HG03439 (cell line): ENCODE results near the gene WDR37.
"Not testable (repeated sequence)": the region's sequence is repeated elsewhere in the genome, so short reads cannot be mapped to it uniquely, and the experiment has no call there.

Experiments
- ATAC-seq: cut with Tn5 transposase; IDR thresholded peaks from one replicate; pipeline ENCODE4 v1.9.1; 2021; ENCODE audit warnings: mild to moderate bottlenecking, moderate library complexity; ENCODE audit not compliant: unreplicated experiment

Gene WDR37

GRCh38 chr10:1149793-1150637 is 93.8 kb downstream of the WDR37 start:
- ATAC-seq = no peak

- ATAC-seq = no peak
Measured at GRCh38 chr10:1150638-1150955, 94.4 kb downstream of the WDR37 start.

DNA sequence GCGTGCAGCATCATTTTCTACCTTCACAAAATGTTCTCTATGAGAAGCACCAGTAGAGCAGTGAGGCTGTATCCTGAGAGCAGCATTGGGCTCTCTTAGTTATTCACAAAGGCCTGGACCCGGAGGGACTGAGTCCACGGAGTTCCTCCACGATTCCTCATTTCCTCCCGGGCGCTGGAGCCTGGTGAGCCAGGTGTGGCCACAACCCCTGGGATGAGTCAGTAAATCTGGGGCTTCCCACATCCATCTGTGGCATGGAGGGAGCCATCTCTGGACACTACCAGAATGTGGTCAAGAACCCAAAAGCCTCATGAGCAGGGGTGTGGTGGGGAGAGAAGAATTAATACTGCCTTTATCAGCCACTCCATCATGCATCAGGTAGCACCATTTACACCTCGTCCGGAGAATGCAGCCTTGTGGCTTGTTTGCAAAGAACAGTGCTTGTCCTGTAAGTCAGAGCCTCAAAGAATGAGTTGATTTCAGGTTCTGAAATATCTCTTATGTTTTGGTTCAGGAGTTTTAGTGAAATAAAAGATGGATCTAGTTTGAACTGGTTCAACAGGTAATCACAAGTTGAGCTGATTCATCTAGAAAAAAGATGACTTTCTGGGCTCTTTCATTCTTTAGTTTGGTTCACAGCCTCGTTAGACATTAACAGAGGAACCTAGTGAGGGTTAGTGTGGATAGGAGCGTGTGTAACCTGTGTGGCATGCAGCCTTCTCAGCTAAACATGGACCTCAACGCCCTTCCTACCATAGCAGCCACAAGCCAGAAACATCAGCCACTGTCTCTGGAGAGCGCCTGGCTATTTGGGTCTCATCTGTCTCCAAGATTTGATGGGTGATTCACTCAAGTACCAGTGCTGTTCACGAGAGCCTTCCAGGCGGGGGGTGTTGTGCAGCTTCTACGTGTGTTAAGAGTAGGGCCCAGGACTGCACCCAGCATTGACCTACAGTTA is 95.2 kb downstream of the WDR37 start:
- no peak for ATAC-seq

DNA sequence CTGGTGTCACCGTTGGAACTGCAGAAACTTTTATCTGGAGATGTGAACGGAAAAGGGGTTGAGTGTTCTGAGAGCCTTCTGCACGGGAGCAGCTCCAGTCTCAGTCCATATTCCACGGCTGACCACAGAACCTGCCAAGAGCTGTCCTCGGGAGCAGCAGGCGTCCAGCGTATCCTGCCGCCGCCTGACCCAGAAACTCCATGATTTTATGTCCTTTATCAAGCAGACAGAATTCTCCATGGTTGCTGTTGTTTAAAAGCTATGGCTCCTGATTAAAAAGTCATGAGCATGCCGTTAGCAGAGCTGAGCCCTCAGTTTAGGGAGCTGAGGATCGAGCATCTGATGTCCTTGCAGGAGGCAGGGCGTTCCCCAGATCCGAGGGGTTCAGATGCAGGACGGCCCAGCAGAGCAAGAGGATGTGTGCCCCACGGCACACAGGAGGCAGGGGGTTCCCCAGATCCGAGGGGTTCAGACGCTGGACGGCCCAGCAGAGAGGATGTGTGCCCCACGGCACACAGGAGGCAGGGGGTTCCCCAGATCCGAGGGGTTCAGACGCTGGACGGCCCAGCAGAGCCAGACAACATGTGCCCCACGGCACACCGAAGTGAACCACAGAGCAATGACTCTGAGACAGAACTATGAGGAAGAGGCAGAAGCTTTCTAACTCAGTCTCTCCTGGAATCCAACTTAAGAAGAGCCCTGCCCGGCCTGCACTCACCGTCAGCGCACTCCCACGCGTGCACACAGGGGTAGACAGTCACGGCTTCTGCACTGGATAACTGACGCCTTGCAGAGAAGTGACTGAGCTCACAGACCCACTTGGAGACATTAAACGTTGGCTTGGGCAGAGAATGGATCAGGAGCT is 96.4 kb downstream of the WDR37 start:
- ATAC-seq = no peak

DNA sequence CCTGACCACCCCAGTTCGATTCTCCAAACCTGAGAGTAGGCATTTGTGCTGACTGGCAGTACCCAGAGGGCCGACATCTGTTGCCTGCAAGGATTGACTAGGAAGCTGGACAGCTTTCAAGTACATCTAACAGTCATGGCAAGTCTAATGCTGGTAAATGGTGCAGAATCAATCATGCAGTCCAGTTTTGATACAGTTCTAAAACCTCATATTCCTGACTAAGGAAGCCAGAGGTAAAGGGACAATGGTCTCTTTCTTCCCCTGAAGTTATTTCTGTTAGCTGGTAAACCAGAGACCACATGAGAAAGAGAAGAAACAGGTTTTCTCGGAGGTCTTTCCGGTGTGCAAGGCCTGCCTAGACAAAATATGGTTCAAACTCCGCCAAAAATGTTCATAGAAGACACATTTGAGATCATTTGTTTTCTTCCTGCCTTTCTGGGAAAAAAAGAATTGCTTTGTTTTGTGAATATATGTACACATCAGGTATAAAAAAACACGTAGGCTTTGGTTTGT is 97.1 kb downstream of the WDR37 start:
- no peak for ATAC-seq

- ATAC-seq = no peak
Measured at GRCh38 chr10:1153805-1154351, 97.7 kb downstream of the WDR37 start.

GRCh38 chr10:1154531-1155295 is 98.5 kb downstream of the WDR37 start:
- ATAC-seq = no peak

GRCh38 chr10:1155791-1156615 is 99.8 kb downstream of the WDR37 start:
- no peak for ATAC-seq

- ATAC-seq = no peak
Measured at GRCh38 chr10:1156616-1156886, 100.4 kb downstream of the WDR37 start.

GRCh38 chr10:1156921-1157614 is 100.9 kb downstream of the WDR37 start:
- ATAC-seq = no peak

DNA sequence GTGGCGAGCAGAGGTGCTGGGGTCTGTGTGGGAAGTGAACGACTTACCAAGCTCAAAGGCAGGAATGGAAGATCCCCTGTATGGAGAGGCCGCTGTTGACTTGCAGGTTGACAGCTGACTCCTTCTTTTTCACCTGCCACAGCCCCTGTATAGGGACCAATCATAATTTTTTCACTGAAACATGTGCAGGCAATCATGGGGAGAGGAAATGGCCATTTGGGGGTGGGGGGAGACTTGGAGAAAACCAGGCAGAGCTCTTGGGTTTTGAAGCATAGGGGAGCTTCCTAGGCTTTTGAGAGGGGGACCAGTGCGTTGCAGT is 101.4 kb downstream of the WDR37 start:
- ATAC-seq = no peak

DNA sequence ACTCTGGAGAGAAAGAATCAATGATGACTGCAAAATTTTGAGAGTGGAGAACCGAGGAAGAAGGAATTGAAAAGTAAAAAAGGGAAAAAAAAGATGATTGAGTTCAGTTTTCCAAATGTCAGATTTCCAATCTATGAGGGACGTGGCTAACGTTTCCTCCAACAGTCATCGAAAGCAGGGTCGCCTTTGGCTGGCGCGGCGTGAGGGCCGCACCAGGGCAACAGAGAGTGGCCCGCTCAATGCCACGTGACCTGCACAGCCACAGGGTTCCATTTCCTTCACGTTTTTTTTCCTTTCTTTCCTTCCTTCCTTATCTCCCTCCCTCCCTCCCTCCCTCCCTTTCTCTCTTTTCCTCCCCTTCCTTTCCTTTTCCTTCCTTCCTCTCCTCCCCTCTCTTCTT is 101.9 kb downstream of the WDR37 start:
- ATAC-seq = no peak

- not testable (repeated sequence) for ATAC-seq
Measured at GRCh38 chr10:1158536-1158935, 102.4 kb downstream of the WDR37 start.

DNA sequence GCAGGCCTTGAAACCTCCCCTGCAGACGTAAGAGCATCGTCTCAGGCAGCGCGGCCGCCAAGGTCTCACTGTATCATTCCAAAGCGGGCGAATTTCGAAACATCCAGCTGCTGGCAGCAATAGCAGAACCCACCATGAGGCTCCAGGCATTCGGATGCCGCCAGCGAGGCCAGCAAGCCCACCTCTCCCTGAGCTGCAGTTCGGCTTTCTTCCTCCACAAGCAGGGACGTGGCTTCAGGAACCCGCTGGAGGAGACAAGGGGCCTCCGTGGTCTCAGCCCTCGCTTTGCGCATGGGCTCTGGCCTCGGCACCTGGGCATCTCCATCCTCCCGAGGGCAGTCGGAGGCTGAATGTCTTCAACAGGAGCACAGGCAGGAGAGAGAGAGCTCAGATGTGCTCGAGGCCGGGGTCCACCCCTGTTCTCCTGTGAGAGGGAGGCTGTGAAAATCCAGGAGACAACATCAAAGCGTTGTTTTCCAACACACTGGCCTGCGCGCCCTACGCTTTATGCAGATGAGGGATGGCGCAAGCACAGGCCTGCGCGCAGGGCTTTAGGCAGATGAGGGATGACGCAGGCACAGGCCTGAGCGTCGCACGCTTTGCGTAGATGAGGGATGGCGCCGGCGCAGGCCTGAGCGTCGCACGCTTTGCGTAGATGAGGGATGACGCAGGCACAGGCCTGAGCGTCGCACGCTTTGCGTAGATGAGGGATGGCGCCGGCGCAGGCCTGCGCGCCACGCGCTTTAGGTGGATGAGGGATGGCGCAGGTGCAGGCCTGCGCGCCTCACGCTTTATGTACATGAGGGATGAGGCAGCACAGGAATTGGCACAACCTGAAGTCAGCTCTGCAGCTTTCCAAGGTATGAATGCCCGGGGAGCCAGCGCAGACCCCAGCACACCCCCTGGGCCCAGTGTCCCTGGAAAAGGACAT is 103.2 kb downstream of the WDR37 start:
- no peak for ATAC-seq

DNA sequence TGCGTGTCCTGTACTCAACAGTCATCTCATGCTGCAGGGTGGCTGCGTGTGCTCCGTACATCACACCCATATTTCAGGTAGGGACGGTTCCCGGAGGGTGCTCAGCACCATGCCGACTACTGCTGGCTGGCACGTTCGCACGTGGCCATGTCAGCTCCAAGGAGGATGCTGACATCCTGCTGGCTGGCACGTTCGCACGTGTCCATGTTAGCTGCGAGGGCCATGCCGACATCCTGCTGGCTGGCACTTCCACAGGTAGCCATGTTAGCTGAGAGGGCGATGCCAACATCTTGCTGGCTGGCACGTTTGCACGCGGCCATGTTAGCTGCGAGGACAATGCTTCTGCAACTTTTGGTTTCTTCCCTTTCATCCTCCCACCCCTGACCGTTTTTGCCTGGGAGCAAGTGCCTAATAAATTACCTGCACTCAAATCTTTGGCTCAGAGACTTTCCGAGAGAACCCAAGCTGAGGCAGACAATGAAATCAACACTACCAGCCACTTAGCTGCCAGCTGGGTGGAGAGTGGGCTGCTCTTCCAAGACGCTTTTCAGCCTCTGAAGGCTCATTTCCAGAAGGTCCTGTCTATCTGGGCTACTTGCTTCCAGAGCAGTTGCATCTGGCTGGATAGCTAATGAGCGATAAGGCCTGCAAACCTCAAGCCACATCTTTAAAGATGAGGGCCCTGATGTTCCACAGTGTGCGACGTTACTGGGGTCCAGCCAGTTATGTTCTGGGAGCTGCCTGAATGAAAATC is 104.6 kb downstream of the WDR37 start:
- no peak for ATAC-seq

DNA sequence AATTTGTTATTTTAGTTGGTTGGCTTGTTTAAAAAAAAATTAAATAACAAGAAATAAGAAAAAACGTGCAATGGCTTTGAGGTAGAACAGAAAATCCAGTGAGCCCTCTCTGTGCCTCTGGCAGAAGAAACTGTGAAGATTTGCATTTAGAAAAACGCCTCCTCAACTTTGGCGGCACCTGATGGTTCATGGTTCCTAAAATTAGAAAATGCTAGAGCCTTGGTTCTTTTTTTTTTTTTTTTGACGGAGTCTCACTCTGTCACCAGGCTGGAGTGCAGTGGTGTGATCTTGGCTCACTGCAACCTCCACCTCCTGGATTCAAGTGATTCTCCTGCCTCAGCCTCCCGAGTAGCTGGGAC is 105.1 kb downstream of the WDR37 start:
- ATAC-seq = not testable (repeated sequence)
